Neural cell (in vitro differentiated cells): ENCODE data around the gene LYZ.

Source experiments
- EP300 ChIP-seq: fragments of 450-650 bp; conservative IDR thresholded peaks from 2 replicates; pipeline ENCODE4 v1.6.1; 2014; ENCODE audit warnings: antibody characterized with exemption, mild to moderate bottlenecking, moderate library complexity; ENCODE audit not compliant: poor library complexity, severe bottlenecking
- EZH2 ChIP-seq: fragments of 200-600, 300-800 bp; shearing (Covaris generic), sonication (generic); IDR thresholded peaks from 2 replicates; pipeline ENCODE4 v1.6.1; 2014; ENCODE audit warnings: antibody characterized with exemption, low read length, borderline replicate concordance, mild to moderate bottlenecking; ENCODE audit not compliant: insufficient read depth, poor library complexity, severe bottlenecking
- POLR2AphosphoS5 ChIP-seq: IDR thresholded peaks from 2 replicates; pipeline ENCODE4 v1.6.1; 2012
- SMC3 ChIP-seq: fragments of 450-650 bp; conservative IDR thresholded peaks from 2 replicates; pipeline ENCODE4 v1.6.1; 2014; ENCODE audit warnings: antibody characterized with exemption, mild to moderate bottlenecking, moderate library complexity; ENCODE audit not compliant: poor library complexity
- TF ChIP-seq, protein P1 (sequence below): fragments of 450-650 bp; IDR thresholded peaks from 2 replicates; pipeline ENCODE4 v1.5.1; 2014; ENCODE audit warnings: antibody characterized with exemption, mild to moderate bottlenecking, moderate library complexity; ENCODE audit not compliant: poor library complexity, severe bottlenecking
- TF ChIP-seq, protein P2 (sequence below): IDR thresholded peaks from 2 replicates; pipeline ENCODE4 v1.6.1; 2012; ENCODE audit warnings: borderline replicate concordance

DNA sequence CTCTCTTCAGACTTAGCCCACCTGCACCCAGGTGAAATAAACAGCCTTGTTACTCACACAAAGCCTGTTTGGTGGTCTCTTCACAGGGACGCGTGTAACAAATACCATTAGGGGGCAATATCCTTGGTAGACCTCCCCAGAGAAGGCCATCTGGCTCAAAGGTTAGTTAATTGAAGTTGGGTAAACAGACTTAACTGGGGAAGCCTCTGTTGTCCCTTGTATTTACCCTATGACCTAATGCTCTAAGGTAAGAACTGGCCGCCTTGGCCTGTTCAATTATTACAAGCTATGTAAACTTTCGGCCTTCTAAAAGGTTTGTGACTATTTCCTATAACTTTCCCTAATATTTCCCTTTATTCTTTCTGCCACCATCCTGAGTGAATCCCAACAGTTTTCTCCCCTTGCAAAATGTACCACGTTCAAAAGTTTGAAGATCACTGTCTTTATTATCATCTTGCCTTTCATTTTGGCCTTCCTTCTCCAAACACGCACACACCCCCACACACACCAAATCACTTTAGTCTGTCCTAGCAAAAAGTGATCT lies 15.3 kb upstream of the LYZ start:
- no peak for TF ChIP-seq EP300
- TF ChIP-seq EZH2, result no peak
- TF ChIP-seq, protein P1, sequence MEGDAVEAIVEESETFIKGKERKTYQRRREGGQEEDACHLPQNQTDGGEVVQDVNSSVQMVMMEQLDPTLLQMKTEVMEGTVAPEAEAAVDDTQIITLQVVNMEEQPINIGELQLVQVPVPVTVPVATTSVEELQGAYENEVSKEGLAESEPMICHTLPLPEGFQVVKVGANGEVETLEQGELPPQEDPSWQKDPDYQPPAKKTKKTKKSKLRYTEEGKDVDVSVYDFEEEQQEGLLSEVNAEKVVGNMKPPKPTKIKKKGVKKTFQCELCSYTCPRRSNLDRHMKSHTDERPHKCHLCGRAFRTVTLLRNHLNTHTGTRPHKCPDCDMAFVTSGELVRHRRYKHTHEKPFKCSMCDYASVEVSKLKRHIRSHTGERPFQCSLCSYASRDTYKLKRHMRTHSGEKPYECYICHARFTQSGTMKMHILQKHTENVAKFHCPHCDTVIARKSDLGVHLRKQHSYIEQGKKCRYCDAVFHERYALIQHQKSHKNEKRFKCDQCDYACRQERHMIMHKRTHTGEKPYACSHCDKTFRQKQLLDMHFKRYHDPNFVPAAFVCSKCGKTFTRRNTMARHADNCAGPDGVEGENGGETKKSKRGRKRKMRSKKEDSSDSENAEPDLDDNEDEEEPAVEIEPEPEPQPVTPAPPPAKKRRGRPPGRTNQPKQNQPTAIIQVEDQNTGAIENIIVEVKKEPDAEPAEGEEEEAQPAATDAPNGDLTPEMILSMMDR, result no peak
- TF ChIP-seq, protein P2, sequence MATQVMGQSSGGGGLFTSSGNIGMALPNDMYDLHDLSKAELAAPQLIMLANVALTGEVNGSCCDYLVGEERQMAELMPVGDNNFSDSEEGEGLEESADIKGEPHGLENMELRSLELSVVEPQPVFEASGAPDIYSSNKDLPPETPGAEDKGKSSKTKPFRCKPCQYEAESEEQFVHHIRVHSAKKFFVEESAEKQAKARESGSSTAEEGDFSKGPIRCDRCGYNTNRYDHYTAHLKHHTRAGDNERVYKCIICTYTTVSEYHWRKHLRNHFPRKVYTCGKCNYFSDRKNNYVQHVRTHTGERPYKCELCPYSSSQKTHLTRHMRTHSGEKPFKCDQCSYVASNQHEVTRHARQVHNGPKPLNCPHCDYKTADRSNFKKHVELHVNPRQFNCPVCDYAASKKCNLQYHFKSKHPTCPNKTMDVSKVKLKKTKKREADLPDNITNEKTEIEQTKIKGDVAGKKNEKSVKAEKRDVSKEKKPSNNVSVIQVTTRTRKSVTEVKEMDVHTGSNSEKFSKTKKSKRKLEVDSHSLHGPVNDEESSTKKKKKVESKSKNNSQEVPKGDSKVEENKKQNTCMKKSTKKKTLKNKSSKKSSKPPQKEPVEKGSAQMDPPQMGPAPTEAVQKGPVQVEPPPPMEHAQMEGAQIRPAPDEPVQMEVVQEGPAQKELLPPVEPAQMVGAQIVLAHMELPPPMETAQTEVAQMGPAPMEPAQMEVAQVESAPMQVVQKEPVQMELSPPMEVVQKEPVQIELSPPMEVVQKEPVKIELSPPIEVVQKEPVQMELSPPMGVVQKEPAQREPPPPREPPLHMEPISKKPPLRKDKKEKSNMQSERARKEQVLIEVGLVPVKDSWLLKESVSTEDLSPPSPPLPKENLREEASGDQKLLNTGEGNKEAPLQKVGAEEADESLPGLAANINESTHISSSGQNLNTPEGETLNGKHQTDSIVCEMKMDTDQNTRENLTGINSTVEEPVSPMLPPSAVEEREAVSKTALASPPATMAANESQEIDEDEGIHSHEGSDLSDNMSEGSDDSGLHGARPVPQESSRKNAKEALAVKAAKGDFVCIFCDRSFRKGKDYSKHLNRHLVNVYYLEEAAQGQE, result no peak
- no peak for TF ChIP-seq POLR2AphosphoS5
- no peak for TF ChIP-seq SMC3
